Fibroblast of skin of left biceps (primary cell): ENCODE data around the gene GTF2F2.
"Not testable (repeated sequence)": the region's sequence is repeated elsewhere in the genome, so short reads cannot be mapped to it uniquely, and the experiment has no call there.

Source experiments
- DNase-seq, 2 experiments: peaks; one replicate each; pipeline ENCODE4 v3.0.0-alpha.2; 2013; ENCODE audit warnings: low read depth in 2 of 2

GTF2F2 gene

GRCh38 chr13:45256254-45256653 lies 135.9 kb downstream of the GTF2F2 start:
- no peak for DNase-seq

GRCh38 chr13:45257638-45258333 lies 137.5 kb downstream of the GTF2F2 start:
- DNase-seq, result no peak

GRCh38 chr13:45258334-45258675 lies 138.0 kb downstream of the GTF2F2 start:
- no peak for DNase-seq

DNA sequence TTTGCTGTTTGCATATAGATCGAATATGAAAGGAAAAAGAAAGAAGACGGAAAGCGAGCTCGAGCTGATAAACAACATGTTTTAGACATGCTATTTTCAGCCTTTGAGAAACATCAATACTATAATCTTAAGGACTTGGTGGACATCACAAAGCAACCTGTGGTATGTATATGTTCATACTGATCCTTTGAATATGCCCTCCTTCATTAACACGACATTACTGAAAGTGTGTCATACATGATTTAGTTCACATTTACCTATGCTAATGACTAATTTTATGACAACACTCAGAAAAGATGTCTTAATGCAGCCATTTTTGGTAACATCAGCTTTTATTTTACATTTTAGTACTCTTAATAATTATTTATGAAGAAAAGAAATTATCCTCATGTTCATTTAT lies 146.9 kb downstream of the GTF2F2 start:
- no peak for DNase-seq

DNA sequence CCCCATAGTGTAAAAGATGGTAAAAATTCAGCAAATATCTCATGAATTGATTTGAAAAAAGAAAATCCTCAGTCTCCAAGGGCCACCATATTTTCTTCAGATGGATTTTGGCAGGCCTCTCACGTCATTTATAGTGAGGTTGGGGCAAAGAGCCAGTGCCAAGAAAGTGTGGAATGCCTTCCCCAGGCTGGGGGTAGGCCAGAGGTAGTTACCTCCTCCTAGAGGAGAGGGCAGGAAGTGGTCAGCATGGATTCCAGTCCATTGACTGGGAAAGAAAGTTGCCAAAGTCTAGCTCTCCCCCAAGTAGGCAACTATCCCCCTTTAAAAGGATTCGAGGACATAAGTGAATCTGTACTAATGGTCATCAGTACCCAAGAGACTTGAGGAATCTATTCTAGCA lies 148.9 kb downstream of the GTF2F2 start:
- no peak for DNase-seq

DNA sequence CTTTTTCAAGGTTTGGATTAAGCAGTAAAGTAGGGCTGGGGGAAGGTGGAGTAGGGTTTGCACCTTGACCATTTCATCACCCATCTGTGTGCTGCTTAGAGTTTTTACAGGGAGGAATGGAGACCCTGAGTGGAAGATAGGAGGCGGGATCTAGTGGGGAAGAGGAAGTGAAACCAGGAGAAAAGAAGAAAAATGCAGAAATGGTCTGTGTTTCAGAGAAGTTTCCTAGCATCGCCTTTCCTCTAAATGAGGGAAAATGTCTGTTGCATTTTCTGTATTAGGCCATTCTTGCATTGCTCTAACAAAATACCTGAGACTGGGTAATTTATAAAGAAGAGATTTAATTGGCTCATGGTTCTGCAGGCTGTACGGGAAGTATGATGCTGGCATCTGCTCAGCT lies 156.6 kb downstream of the GTF2F2 start:
- no peak for DNase-seq

DNA sequence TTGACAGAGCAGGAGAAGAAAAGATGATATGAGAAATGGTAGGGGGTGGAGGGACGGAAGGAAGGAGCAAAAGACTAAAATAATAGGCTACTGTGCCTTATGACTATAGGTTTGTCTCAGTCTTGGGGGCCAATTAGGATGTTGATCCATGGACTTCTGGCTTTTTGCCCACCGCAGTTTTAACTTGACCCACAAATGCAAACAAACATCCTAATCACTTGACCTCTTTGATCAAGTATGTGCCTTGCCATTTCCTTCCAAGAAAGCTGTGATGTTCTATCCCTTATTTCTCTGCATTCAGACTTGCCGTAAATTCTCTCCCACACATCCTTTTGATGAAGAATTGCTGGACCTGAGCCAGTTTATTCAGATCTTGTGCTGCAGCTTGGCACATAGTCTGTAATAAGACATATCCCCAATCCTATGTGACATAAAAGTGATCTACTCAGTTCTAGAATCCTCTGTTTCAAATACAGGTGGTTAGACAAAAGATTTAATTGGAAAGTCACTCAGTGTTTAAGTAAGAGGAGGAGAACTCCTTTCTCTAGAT lies 157.9 kb downstream of the GTF2F2 start:
- DNase-seq, result no peak

DNA sequence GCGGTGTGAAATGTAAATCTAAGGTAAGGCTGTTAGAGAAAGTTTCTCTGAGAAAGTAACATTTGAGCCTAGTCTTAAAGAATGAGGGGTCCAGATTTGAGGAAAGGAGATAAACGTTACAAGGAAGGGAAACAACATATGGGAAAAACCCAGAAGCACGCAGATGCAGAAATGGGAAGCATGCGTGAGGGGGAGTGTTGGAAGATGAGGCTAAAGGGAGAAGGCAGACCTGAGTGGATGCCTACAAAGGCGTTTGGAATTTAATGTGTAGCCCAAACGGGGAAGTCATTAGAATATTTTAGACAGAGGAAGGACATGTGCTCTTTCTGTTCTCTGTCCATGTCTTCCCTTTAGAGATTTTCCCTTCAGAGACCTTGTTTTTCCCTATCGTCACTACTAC lies 159.7 kb downstream of the GTF2F2 start:
- DNase-seq, result no peak

DNA sequence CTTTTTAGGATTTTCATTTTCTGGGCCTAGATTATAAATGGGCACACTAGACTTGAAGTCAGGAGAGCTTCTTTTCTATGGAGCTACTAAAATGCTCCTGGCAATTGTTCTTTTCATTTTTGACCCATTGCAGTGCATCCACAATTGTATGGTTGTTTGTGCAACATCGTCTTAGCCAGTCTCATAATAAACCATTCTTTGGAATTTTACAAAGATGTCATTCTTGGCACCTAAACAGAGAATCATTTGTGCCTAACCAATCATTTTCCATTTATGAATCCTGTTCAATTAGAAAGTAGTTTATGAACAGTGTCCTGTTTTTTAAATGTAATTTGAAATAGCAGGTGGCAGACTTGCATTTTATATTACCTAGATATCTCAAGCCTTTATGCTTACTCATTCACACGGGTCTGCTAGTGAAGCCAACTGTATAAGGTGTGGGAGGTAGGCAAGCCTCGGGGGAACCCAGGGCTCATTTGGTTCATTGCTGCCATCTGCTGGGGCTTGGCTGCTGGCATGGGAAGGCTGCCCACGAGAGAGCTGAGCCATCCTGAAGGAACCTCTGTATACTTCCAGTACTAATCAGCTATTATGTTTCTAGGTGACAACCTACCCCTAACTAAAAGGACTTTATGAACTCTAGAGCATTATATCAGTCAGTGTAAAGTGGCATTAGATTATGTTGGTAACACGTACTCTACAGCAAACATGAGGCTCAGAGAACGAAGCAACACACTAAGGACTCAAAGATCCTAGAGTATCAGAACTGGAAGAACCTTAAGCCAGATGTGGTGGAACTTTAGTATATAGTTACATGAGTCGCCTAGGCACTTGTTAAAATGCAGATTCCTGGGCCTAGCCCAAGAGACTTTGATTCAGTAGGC lies 160.7 kb downstream of the GTF2F2 start:
- DNase-seq, result peak; percentile 25 to 29

DNA sequence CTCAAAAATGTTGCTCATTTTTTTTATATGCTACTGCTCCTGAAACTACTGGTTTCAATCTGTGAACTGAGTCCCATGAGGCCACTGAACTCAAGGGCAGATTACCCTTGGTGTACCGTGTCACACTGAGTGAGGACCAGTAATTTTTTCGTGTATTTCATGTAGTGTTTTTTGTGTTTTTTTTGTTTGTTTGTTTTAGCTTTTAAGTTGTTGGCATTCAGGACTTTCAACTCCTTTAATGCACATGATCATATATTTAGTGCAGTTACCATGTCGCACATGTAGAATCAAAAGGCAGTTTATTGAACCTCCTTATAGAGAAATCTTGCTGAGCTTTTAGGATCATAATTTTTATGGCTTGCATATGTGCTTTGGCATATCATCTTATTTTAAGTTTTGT lies 162.7 kb downstream of the GTF2F2 start:
- DNase-seq, result no peak

DNA sequence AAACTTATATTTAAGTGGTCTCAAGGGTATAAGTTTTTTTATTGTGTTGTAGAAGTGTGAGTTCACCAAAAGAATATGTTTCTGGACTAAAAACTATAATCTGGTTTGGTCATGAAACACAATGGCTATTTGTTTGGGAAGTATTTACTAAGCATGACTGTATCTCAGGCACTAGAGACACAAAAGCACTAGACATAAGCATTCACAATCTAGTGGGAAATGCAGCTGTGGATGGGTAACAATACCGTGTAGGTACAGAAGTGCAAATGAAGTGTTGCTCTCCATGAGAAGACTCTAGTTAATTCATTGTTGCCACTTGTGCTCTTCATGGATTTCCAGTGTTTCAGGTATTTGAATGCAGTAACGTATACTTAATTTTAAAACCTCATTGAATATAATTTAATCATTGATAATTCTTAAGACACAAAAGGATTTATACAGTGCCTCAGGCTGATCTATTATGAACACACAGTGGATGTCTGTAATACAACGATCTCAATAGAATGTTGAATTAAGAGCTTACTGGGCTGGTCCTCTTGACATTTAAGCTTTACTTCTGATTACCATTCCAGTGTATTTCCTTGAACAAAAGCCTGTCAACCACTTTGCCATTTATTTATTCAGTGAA lies 169.7 kb downstream of the GTF2F2 start:
- DNase-seq, result no peak

DNA sequence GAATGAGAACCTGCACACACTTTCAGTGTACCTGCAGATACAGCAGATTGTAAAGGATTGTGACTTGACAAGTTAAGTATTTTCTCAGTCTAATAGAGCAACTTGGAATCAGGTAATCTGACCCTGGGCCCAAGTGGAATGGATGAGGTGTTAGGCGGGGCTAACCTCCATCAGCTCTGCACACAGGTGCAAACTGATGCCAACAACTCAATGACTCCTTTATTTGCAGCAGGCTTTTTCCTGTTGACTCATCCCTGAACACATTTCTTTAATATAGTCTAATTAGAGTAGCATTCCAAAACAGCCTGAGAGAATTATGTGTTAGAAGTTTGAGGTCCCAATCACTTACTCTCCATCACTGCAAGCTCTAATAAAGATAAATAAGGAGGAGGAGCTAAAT lies 171.9 kb downstream of the GTF2F2 start:
- no peak for DNase-seq

DNA sequence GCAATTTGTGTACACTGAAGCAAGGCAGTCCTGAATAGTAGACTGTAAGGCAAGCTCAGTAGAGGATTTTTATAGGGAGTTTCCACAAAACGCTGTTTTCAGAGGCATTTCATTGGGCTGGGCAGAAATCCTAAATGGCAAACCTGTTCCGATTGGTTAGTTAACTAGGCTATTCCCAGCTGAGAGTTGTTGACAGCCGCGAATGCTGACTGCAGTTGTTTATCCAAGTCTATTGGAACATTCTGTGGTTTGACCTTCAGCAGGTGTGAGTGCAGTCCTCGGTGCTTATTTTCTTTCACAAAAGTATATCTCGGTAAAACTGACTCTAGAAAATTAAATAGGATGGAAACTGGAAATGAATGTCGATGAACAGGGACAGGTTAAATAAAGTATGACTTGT lies 175.2 kb downstream of the GTF2F2 start:
- no peak for DNase-seq

GRCh38 chr13:45296259-45296658 lies 175.9 kb downstream of the GTF2F2 start:
- DNase-seq, result no peak

DNA sequence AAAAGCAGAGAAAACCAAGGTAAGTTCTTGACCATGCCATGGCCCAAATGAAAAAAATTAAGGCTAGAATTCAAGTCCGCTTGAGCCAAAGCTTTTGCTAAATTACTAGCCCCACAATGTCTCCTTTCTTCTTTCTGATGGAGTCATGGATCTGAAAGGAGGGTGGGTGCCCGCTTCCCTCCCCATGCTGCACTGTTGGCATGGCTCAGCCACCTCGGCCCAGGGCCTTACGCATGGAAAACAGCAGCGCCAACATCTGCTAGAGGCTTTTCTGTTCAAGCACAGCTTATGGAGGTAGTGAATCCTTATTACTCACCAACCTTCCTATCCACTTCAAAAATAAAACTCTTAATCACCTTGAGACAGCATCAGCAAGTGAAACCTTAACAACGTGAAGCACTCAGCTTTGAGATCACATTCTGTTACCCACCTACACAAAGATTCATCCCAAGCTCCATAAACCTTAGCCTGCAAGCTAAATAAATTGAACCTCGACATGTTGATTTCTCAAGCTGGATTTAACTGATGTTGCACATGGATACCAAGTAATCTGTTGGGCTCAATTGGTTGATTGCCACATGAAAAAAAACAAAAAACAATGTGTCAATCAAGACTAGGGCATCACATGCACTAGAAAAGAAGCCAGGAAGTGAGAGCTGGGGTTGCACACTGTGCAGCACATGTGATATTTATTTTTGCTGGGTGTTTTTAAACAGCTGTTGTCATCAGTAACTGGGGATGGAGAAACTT lies 177.3 kb downstream of the GTF2F2 start:
- no peak for DNase-seq

DNA sequence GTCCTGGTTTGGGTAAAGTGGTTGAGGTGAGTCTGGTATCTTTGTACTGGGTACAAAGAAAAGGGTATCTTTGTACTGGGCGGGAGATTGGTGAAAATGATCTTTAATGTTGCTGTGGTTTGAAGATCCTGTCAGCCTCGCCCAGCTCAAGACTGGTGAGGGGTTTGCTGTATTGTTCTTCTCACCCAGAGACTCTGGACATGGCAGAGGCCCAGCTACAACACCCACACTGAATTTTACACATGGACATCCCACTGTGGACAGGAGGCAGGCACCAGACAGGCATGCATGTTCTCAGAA lies 177.8 kb downstream of the GTF2F2 start:
- no peak for DNase-seq

DNA sequence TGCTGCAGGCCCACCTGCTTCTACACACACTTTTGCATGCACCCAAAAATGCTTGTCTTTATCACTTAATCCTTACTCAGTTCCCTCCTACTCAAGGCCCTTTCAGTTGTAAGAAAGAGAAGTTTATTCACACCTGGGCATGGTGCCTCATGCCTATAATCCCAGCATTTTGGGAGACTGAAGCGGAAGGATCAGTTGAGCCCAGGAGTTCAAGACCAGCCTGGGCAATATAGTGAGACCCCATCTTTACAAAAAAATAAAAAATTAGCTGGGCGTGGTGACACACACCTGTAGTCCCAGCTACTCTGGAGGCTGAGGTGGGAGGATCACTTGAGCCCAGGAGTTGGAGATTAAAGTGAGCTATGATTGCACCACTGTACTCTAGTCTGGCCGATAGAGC lies 178.2 kb downstream of the GTF2F2 start:
- not testable (repeated sequence) for DNase-seq

DNA sequence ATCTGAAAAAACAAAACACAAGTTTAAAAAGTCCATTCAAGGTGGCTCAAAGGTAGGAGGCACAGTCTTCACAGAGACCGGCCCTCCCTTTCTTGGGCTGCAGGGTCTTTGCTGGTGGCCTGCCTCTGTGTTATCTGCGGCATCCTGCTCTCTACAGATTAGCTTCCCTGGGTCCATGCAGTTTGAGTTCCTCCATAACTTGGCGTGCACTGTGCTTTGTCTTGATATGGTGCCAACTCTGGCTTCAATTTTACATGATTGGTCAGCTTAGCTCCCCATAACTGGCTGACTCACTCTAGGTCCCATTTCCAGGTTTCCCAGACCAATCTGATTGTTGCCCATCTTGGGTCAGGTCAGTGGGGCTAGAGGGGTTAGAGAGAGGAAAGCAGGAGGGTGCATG lies 178.9 kb downstream of the GTF2F2 start:
- no peak for DNase-seq

- no peak for DNase-seq
Observed at GRCh38 chr13:45300190-45300985, 180.1 kb downstream of the GTF2F2 start.

DNA sequence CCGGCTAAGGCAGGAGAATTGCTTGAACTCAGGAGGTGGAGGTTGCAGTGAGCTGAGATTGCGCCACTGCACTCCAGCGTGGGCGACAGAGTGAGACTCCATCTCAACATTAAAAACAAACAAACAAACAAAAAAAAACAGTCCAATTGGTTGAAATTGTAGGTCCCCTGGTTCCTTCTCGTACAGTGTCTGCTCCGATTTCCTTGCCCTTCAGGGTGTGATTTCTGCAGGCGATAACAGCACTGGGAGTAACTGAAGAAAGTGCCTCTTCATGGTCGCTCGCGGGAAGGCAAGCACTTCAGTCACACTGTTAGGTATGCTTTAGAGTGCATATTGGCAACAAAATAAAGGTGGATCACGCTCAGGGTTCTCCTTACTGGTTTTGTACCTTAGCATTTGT lies 181.0 kb downstream of the GTF2F2 start:
- DNase-seq, result no peak

DNA sequence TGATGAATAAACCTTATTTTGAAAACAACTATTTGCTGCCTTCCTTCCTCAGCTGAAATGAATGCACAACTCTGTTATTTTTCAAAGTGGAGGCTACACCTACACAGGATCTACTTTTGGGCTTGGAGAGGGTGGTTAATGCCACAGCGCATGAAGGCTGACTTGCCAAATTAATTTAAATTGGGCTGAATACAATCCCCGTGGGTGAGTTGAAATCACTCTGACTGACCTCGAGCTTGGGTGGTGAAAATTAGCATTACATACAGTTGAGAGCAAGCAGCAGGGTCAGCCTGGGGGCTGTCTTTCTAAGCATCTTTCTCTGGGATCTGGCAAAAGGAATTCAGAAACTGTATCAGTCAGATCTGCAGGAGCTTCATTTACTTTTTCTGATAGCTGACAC lies 182.2 kb downstream of the GTF2F2 start:
- DNase-seq, result no peak
